HG03354 (cell line): ENCODE results near the gene TMEM134.
A peak's percentile ranks its signal among the peaks of the same experiment; 100 is the strongest.
"Not testable (repeated sequence)": the region's sequence is repeated elsewhere in the genome, so short reads cannot be mapped to it uniquely, and the experiment has no call there.

Experiments
- ATAC-seq: cut with Tn5 transposase; IDR thresholded peaks from one replicate; pipeline ENCODE4 v1.9.1; 2021; ENCODE audit warnings: mild to moderate bottlenecking; ENCODE audit not compliant: unreplicated experiment, poor library complexity, severe bottlenecking

The TMEM134 gene

GRCh38 chr11:67489203-67489884, 20.3 kb upstream of the TMEM134 start:
- ATAC-seq, result no peak

GRCh38 chr11:67486481-67487195, 17.6 kb upstream of the TMEM134 start:
- no peak for ATAC-seq

- not testable (repeated sequence) for ATAC-seq
Measured at GRCh38 chr11:67485873-67486361, 16.9 kb upstream of the TMEM134 start.

- ATAC-seq, result no peak
Measured at GRCh38 chr11:67484847-67485311, 15.8 kb upstream of the TMEM134 start.

GRCh38 chr11:67483831-67484665, 15.0 kb upstream of the TMEM134 start:
- ATAC-seq, result no peak

GRCh38 chr11:67482827-67483798, 14.1 kb upstream of the TMEM134 start, which contains the start of gene AIP:
Gene AIP, plus strand, starts transcription at chr11:67483026. Its CDS starts 133 bp downstream, at chr11:67483159.
- ATAC-seq, result peak; percentile 73

- peak; percentile 19 for ATAC-seq
Measured at GRCh38 chr11:67482275-67482826, 13.3 kb upstream of the TMEM134 start.

GRCh38 chr11:67477344-67478050, 8.4 kb upstream of the TMEM134 start:
- ATAC-seq, result not testable (repeated sequence)

- not testable (repeated sequence) for ATAC-seq
Measured at GRCh38 chr11:67476692-67477091, 7.6 kb upstream of the TMEM134 start.

GRCh38 chr11:67472882-67473281, 3.8 kb upstream of the TMEM134 start:
- no peak for ATAC-seq

- ATAC-seq, result no peak
Measured at GRCh38 chr11:67470337-67471002, 1.4 kb upstream of the TMEM134 start.

- ATAC-seq, result no peak
Measured at GRCh38 chr11:67469508-67469811, 409 bp upstream of the TMEM134 start.

- peak; percentile 1 for ATAC-seq
Measured at GRCh38 chr11:67468456-67468758, 644 bp downstream of the TMEM134 start.

GRCh38 chr11:67468056-67468455, 995 bp downstream of the TMEM134 start:
- ATAC-seq, result no peak

GRCh38 chr11:67466962-67467771, 1.9 kb downstream of the TMEM134 start:
- no peak for ATAC-seq

GRCh38 chr11:67466367-67466766, 2.7 kb downstream of the TMEM134 start:
- no peak for ATAC-seq

- ATAC-seq, result not testable (repeated sequence)
Measured at GRCh38 chr11:67465530-67465929, 3.5 kb downstream of the TMEM134 start.
